Measurements from ENCODE around the gene L3MBTL4. TPM values are rescaled to one million over a fixed set of nuclear protein-coding genes. Genes with fewer than 3 reads are reported as not detected.

L3MBTL4 gene
- total RNA-seq, 1 donor = 0.36 TPM

GRCh38 chr18:6161549-6161948 lies 253.2 kb downstream of the L3MBTL4 start:
- H3K27ac ChIP-seq (ENCODE audit: low read depth, low read length) = no peak overlapping the region
- no peaks in the 10 kb centered on the region for H3K36me3 ChIP-seq (ENCODE audit: insufficient read depth, low read length)
- H3K9me3 ChIP-seq (ENCODE audit: low read depth, low read length) = peaks cover 2% of the 10 kb centered on the region
- no peaks in the 10 kb centered on the region for H3K4me1 ChIP-seq (ENCODE audit: insufficient read depth, low read length)
- no peaks in the 10 kb centered on the region for H4K20me1 ChIP-seq (ENCODE audit: insufficient read depth, low read length)
- H3K4me2 ChIP-seq (ENCODE audit: insufficient read depth, low read length) = no peak overlapping the region
- no peak overlapping the region for H3K4me3 ChIP-seq (ENCODE audit: insufficient read depth, low read length)
- no peaks in the 10 kb centered on the region for H3K27me3 ChIP-seq (ENCODE audit: insufficient read depth, low read length)
- H2AFZ ChIP-seq (ENCODE audit: low read length) = no peak overlapping the region
- no peaks in the 10 kb centered on the region for H3K79me2 ChIP-seq (ENCODE audit: insufficient read depth, low read length)
- no peak for TF ChIP-seq CTCF (IDR thresholded peaks at IDR 0.05; ENCODE audit: extremely low read depth, low read depth, low read length)
- DNase-seq (ENCODE audit: insufficient read length, low spot score, missing footprints) = no peak

DNA sequence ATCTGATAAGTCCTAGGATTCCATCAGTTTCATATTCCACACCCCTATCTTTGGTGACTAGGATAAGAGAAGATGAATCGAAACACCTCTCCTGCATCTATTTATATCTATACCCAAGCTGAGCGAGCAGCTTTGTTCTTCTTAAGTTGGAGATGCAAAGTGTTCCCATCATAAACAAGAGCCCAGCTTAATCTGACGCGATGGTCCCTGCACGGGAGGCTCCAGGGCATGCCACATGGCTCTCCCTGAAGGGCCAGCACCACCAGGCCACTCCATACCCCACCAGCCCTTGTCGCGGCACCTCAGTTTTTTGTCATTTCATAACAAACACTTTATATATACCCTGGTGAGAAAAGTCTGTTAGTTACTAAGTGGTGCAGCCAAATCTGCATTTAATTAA lies 255.3 kb downstream of the L3MBTL4 start:
- TF ChIP-seq CTCF (IDR thresholded peaks at IDR 0.05; ENCODE audit: extremely low read depth, low read depth, low read length) = no peak
- Histone ChIP-seq H3K27me3 (ENCODE audit: insufficient read depth, low read length) (no peaks in the 10 kb centered on the region), H3K9me3 (ENCODE audit: low read depth, low read length) (peaks cover 2% of the 10 kb centered on the region), H2AFZ (ENCODE audit: low read length) (no peak overlapping the region), H3K79me2 (ENCODE audit: insufficient read depth, low read length) (no peaks in the 10 kb centered on the region), H3K27ac (ENCODE audit: low read depth, low read length) (no peak overlapping the region), H3K4me3 (ENCODE audit: insufficient read depth, low read length) (no peak overlapping the region), H3K4me2 (ENCODE audit: insufficient read depth, low read length) (no peak overlapping the region), H3K36me3 (ENCODE audit: insufficient read depth, low read length) (no peaks in the 10 kb centered on the region), H3K4me1 (ENCODE audit: insufficient read depth, low read length) (no peaks in the 10 kb centered on the region), H4K20me1 (ENCODE audit: insufficient read depth, low read length) (no peaks in the 10 kb centered on the region)
- no peak for DNase-seq (ENCODE audit: insufficient read length, low spot score, missing footprints)

DNA sequence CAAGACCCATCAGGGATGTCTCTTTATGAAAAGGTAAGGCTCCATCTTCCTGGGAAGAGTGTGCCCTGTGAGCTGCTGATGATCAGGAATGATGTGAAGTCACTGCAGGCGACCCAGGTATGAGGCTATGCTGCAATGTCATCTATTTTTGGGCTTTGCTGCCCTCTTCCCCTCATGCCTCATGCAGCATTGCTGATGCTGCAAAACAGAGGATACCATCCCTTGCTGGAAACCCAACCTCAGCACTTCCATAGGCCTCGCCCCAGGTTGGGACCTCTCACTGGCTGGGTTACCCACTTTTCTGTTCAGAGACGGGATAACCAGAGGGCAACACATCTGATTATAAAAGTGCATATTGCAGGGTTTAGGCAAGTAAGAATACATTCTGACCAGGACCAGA lies 255.8 kb downstream of the L3MBTL4 start:
- H3K9me3 ChIP-seq (ENCODE audit: low read depth, low read length) = peaks cover 2% of the 10 kb centered on the region
- no peak overlapping the region for H3K27ac ChIP-seq (ENCODE audit: low read depth, low read length)
- H3K4me1 ChIP-seq (ENCODE audit: insufficient read depth, low read length) = no peaks in the 10 kb centered on the region
- H3K4me2 ChIP-seq (ENCODE audit: insufficient read depth, low read length) = no peak overlapping the region
- DNase-seq (ENCODE audit: insufficient read length, low spot score, missing footprints) = no peak
- no peaks in the 10 kb centered on the region for H3K36me3 ChIP-seq (ENCODE audit: insufficient read depth, low read length)
- no peaks in the 10 kb centered on the region for H4K20me1 ChIP-seq (ENCODE audit: insufficient read depth, low read length)
- no peak overlapping the region for H3K4me3 ChIP-seq (ENCODE audit: insufficient read depth, low read length)
- no peak for TF ChIP-seq CTCF (IDR thresholded peaks at IDR 0.05; ENCODE audit: extremely low read depth, low read depth, low read length)
- H2AFZ ChIP-seq (ENCODE audit: low read length) = no peak overlapping the region
- no peaks in the 10 kb centered on the region for H3K79me2 ChIP-seq (ENCODE audit: insufficient read depth, low read length)
- H3K27me3 ChIP-seq (ENCODE audit: insufficient read depth, low read length) = no peaks in the 10 kb centered on the region

DNA sequence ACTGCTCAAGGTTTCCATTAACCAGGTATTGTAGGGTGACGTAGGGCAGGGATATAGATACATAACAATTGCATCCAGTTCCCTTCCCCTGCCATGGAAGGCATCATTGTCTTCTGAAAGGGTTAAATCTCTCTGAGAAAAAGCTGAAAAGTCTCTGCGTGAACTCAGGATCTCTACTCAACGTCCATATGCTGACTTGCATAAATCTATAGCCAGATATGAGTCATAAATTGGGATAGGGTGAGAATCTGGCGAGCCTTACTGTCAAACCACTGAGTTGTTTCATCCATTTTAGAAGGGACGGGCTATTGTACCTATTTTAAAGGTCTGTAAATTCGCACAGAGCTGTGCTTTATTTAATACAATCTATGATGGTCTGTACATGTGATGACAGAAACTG lies 258.3 kb downstream of the L3MBTL4 start:
- no peak for TF ChIP-seq CTCF (IDR thresholded peaks at IDR 0.05; ENCODE audit: extremely low read depth, low read depth, low read length)
- Histone ChIP-seq H3K4me1 (ENCODE audit: insufficient read depth, low read length) (no peaks in the 10 kb centered on the region), H4K20me1 (ENCODE audit: insufficient read depth, low read length) (no peaks in the 10 kb centered on the region), H3K27ac (ENCODE audit: low read depth, low read length) (no peak overlapping the region), H3K4me3 (ENCODE audit: insufficient read depth, low read length) (no peak overlapping the region), H2AFZ (ENCODE audit: low read length) (no peak overlapping the region), H3K27me3 (ENCODE audit: insufficient read depth, low read length) (no peaks in the 10 kb centered on the region), H3K4me2 (ENCODE audit: insufficient read depth, low read length) (no peak overlapping the region), H3K36me3 (ENCODE audit: insufficient read depth, low read length) (no peaks in the 10 kb centered on the region), H3K79me2 (ENCODE audit: insufficient read depth, low read length) (no peaks in the 10 kb centered on the region), H3K9me3 (ENCODE audit: low read depth, low read length) (peaks cover 2% of the 10 kb centered on the region)
- DNase-seq (ENCODE audit: insufficient read length, low spot score, missing footprints) = no peak

All from osteoblast (primary cell).